ENCODE results near the gene GNAS-AS1. TPM values are rescaled to one million over a fixed set of nuclear protein-coding genes. Genes with fewer than 3 reads are reported as not detected.

The GNAS-AS1 gene
- total and polyA plus RNA-seq, 2 donors from 2014 or later = 0.37 to 0.88 TPM

DNA sequence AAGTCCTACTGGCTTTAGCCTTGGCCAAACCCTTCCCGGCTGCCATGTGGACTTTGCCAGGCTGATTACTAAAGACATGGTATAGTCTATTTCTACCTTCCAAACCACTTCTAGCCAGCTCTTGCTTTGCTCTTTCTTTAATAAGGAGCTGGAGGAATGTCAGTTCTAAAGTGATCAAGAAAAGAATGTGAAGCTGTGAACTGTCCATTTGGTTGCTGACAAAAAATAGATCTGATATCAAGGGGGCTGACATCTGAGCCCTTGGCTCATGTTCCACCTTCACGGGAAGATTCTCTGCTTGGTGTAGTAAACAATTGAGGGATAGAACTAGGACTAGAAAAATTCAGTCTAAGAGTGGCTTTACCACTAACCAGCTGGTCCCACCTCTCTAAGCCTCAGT, 22.6 kb downstream of the GNAS-AS1 start:
- FAIRE-seq (no peak), DNase-seq (no peak)
- Histone ChIP-seq H3K36me3 (ENCODE audit: control insufficient read depth in 2 of 3, insufficient read depth in 3 of 3, low read length in 3 of 3) (no peaks in the 10 kb centered on the region), H3K4me3 (ENCODE audit: low read length in 3 of 3) (no peak overlapping the region), H3K9ac (ENCODE audit: low read length in 3 of 3) (no peak overlapping the region), H3K4me1 (ENCODE audit: control insufficient read depth in 2 of 3, insufficient read depth in 2 of 3, low read depth in 1 of 3, low read length in 3 of 3) (no peaks in the 10 kb centered on the region), H3K9me3 (ENCODE audit: control insufficient read depth in 2 of 3, insufficient read depth in 1 of 3, low read length in 3 of 3) (no peaks in the 10 kb centered on the region), H3K27ac (ENCODE audit: low read depth in 2 of 2, low read length in 2 of 2) (no peak overlapping the region), H3K27me3 (ENCODE audit: control insufficient read depth, insufficient read depth, low read length) (no peaks in the 10 kb centered on the region)
- TF ChIP-seq, protein P1, sequence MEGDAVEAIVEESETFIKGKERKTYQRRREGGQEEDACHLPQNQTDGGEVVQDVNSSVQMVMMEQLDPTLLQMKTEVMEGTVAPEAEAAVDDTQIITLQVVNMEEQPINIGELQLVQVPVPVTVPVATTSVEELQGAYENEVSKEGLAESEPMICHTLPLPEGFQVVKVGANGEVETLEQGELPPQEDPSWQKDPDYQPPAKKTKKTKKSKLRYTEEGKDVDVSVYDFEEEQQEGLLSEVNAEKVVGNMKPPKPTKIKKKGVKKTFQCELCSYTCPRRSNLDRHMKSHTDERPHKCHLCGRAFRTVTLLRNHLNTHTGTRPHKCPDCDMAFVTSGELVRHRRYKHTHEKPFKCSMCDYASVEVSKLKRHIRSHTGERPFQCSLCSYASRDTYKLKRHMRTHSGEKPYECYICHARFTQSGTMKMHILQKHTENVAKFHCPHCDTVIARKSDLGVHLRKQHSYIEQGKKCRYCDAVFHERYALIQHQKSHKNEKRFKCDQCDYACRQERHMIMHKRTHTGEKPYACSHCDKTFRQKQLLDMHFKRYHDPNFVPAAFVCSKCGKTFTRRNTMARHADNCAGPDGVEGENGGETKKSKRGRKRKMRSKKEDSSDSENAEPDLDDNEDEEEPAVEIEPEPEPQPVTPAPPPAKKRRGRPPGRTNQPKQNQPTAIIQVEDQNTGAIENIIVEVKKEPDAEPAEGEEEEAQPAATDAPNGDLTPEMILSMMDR (IDR thresholded peaks at IDR 0.05; ENCODE audit: borderline replicate concordance, extremely low read depth, insufficient read depth) = no peak
- intact Hi-C loops (cut with DNase I) = no loop called here

DNA sequence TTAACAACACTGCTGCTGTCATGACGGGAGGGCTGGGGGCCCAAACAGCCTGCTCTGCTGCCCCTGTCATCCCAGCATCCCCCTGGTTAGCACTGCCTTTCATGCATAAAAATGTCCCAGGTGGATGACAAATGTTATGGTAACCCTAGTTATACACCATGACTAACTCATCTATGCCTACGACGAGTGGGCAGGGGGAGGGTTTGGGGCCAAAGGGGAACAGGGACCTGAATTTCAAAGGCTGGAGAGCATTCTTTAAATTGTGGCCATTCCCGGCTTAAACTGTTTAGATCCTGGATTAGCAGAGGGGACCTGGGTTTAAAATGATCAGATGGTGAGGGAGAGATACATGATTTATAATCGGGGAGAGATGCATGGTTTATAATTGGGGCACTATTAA, 24.4 kb downstream of the GNAS-AS1 start:
- intact Hi-C loops (cut with DNase I) = no loop called here
- no peak for FAIRE-seq
- H3K27me3 ChIP-seq (ENCODE audit: control insufficient read depth, insufficient read depth, low read length) = no peaks in the 10 kb centered on the region

GRCh38 chr20:58825450-58825849, 25.3 kb downstream of the GNAS-AS1 start:
- intact Hi-C loops (cut with DNase I) = no loop called here
- no peaks in the 10 kb centered on the region for H3K27me3 ChIP-seq (ENCODE audit: control insufficient read depth, insufficient read depth, low read length)
- H3K36me3 ChIP-seq (ENCODE audit: control insufficient read depth in 2 of 3, insufficient read depth in 3 of 3, low read length in 3 of 3) = no peaks in the 10 kb centered on the region
- TF ChIP-seq, protein P1 (IDR thresholded peaks at IDR 0.05; ENCODE audit: borderline replicate concordance, extremely low read depth, insufficient read depth) = no peak
- FAIRE-seq (no peak), DNase-seq (no peak)
- H3K9me3 ChIP-seq (ENCODE audit: control insufficient read depth in 2 of 3, insufficient read depth in 1 of 3, low read length in 3 of 3) = no peaks in the 10 kb centered on the region
- no peak overlapping the region for H3K9ac ChIP-seq (ENCODE audit: low read length in 3 of 3)
- H3K27ac ChIP-seq (ENCODE audit: low read depth in 2 of 2, low read length in 2 of 2) = no peak overlapping the region
- H3K4me1 ChIP-seq (ENCODE audit: control insufficient read depth in 2 of 3, insufficient read depth in 2 of 3, low read depth in 1 of 3, low read length in 3 of 3) = no peaks in the 10 kb centered on the region
- H3K4me3 ChIP-seq (ENCODE audit: low read length in 3 of 3) = no peak overlapping the region

More for the DNA sequence above, 24.4 kb downstream of the GNAS-AS1 start:
- Histone ChIP-seq H3K9ac (ENCODE audit: low read length in 3 of 3) (no peak overlapping the region), H3K4me3 (ENCODE audit: low read length in 3 of 3) (no peak overlapping the region), H3K4me1 (ENCODE audit: control insufficient read depth in 2 of 3, insufficient read depth in 2 of 3, low read depth in 1 of 3, low read length in 3 of 3) (no peaks in the 10 kb centered on the region), H3K9me3 (ENCODE audit: control insufficient read depth in 2 of 3, insufficient read depth in 1 of 3, low read length in 3 of 3) (no peaks in the 10 kb centered on the region), H3K27ac (ENCODE audit: low read depth in 2 of 2, low read length in 2 of 2) (no peak overlapping the region), H3K36me3 (ENCODE audit: control insufficient read depth in 2 of 3, insufficient read depth in 3 of 3, low read length in 3 of 3) (no peaks in the 10 kb centered on the region)
- no peak for DNase-seq
- TF ChIP-seq, protein P1 (IDR thresholded peaks at IDR 0.05; ENCODE audit: borderline replicate concordance, extremely low read depth, insufficient read depth) = no peak

DNA sequence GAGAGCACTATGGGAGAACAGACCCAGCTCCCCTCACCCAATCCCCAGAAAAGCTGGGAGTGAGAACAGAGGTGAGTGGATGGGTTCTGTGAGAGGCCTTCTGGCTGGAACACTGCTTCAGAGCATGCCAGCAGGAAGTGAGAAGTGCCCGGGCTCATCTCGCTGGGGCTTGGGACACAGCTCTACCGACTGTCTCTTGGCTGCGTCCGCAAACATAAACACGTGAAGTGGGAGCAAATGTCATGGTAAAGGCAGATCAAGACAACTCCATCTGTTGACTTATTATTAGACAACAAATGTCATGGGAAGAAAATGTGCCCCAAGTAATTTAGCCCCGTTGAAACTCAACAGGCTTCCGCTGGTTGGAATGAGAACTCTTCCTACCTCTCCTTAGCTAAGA, 25.9 kb downstream of the GNAS-AS1 start:
- Histone ChIP-seq H3K36me3 (ENCODE audit: control insufficient read depth in 2 of 3, insufficient read depth in 3 of 3, low read length in 3 of 3) (no peaks in the 10 kb centered on the region), H3K9me3 (ENCODE audit: control insufficient read depth in 2 of 3, insufficient read depth in 1 of 3, low read length in 3 of 3) (no peaks in the 10 kb centered on the region), H3K4me1 (ENCODE audit: control insufficient read depth in 2 of 3, insufficient read depth in 2 of 3, low read depth in 1 of 3, low read length in 3 of 3) (no peaks in the 10 kb centered on the region), H3K4me3 (ENCODE audit: low read length in 3 of 3) (no peak overlapping the region), H3K27ac (ENCODE audit: low read depth in 2 of 2, low read length in 2 of 2) (no peak overlapping the region), H3K27me3 (ENCODE audit: control insufficient read depth, insufficient read depth, low read length) (no peaks in the 10 kb centered on the region), H3K9ac (ENCODE audit: low read length in 3 of 3) (no peak overlapping the region)
- intact Hi-C loops (cut with DNase I) = no loop called here
- TF ChIP-seq, protein P1 (IDR thresholded peaks at IDR 0.05; ENCODE audit: borderline replicate concordance, extremely low read depth, insufficient read depth) = no peak
- FAIRE-seq = no peak
- DNase-seq = no peak

All from kidney (tissue), 14 donors.